ENCODE data around the gene SLAMF7. TPM values are rescaled to one million over a fixed set of nuclear protein-coding genes. Genes with fewer than 3 reads are reported as not detected.

The SLAMF7 gene
- total RNA-seq, 1 experiment from 2014 or later: 3.6 TPM

DNA sequence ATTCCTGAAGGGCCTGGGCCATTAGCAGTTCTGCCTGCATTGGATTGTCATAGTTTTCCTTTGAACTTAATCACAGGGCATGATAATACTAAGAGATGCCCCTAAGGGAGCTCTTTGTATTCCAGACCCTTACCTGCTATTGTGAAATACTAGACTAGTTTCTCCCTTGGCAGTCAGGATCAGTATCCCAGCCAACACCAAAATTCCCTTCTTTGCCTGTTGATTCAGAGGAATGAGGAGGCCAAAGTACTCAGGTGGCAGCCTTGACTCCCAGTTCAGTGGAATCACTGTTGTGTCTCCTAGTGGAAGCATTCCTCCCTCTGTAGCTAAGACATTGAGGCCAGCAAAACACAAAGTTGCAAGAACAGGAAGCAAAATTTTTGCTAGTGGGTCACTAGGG is 20.7 kb downstream of the SLAMF7 start:
- ChIA-PET POLR2A (ENCODE audit: unreplicated experiment) (no interaction called here), CTCF (no interaction called here)
- no peak overlapping the region for H3K4me2 ChIP-seq
- no peaks in the 10 kb centered on the region for H3K27me3 ChIP-seq (ENCODE audit: insufficient read depth, low read depth)
- no peaks in the 10 kb centered on the region for H4K20me1 ChIP-seq (ENCODE audit: insufficient read depth)
- H3K9me2 ChIP-seq (ENCODE audit: insufficient read depth): no peaks in the 10 kb centered on the region
- H3F3A ChIP-seq (ENCODE audit: insufficient read depth, low read depth): no peaks in the 10 kb centered on the region
- DNase-seq: no peak
- TF ChIP-seq, protein P1, sequence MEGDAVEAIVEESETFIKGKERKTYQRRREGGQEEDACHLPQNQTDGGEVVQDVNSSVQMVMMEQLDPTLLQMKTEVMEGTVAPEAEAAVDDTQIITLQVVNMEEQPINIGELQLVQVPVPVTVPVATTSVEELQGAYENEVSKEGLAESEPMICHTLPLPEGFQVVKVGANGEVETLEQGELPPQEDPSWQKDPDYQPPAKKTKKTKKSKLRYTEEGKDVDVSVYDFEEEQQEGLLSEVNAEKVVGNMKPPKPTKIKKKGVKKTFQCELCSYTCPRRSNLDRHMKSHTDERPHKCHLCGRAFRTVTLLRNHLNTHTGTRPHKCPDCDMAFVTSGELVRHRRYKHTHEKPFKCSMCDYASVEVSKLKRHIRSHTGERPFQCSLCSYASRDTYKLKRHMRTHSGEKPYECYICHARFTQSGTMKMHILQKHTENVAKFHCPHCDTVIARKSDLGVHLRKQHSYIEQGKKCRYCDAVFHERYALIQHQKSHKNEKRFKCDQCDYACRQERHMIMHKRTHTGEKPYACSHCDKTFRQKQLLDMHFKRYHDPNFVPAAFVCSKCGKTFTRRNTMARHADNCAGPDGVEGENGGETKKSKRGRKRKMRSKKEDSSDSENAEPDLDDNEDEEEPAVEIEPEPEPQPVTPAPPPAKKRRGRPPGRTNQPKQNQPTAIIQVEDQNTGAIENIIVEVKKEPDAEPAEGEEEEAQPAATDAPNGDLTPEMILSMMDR (conservative IDR thresholded peaks at IDR 0.05): no peak
- TF ChIP-seq EZH2 (IDR thresholded peaks at IDR 0.05; ENCODE audit: low read depth): no peak
- H3K36me3 ChIP-seq (ENCODE audit: low read depth): no peaks in the 10 kb centered on the region
- no peak overlapping the region for H2AFZ ChIP-seq
- H3K4me3 ChIP-seq: no peak overlapping the region
- intact Hi-C loops (cut with micrococcal nuclease; ENCODE audit: unreplicated experiment): no loop called here
- H3K79me2 ChIP-seq (ENCODE audit: low read depth): no peaks in the 10 kb centered on the region
- no peaks in the 10 kb centered on the region for H3K9me3 ChIP-seq (ENCODE audit: insufficient read depth, low read depth)
- no TSS peak for BruUV-seq (replicated peaks)
- no peaks in the 10 kb centered on the region for H3K4me1 ChIP-seq (replicated peaks; ENCODE audit: insufficient read depth)
- no peak overlapping the region for H3K27ac ChIP-seq

DNA sequence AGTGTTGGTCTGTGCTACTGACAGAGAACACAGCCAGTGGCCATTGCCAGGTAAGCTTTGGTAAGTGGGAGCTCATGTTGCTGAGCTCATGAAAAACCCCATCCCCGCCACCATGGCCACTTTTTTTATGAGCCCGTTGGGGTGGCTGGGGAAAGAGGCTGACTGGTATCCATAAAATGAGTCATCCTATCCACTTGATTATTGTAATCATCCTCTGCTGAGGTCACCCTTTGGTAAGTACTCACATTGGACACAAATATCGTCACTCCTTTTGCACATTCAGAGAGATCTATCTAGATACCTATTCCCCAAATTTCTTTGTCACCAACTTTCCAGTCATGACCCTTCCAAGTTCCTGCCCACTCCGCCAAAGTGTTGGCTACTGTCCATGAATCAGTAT is 22.0 kb downstream of the SLAMF7 start:
- Histone ChIP-seq H3K9me2 (ENCODE audit: insufficient read depth) (no peaks in the 10 kb centered on the region), H3K4me1 (replicated peaks; ENCODE audit: insufficient read depth) (no peaks in the 10 kb centered on the region), H3K27me3 (ENCODE audit: insufficient read depth, low read depth) (no peaks in the 10 kb centered on the region), H3K79me2 (ENCODE audit: low read depth) (no peaks in the 10 kb centered on the region), H3F3A (ENCODE audit: insufficient read depth, low read depth) (no peaks in the 10 kb centered on the region), H3K4me2 (no peak overlapping the region), H2AFZ (no peak overlapping the region), H3K9me3 (ENCODE audit: insufficient read depth, low read depth) (no peaks in the 10 kb centered on the region), H3K27ac (no peak overlapping the region), H4K20me1 (ENCODE audit: insufficient read depth) (no peaks in the 10 kb centered on the region), H3K36me3 (ENCODE audit: low read depth) (no peaks in the 10 kb centered on the region), H3K4me3 (no peak overlapping the region)
- ChIA-PET CTCF (no interaction called here), POLR2A (ENCODE audit: unreplicated experiment) (no interaction called here)
- BruUV-seq (replicated peaks): no TSS peak
- TF ChIP-seq EZH2 (IDR thresholded peaks at IDR 0.05; ENCODE audit: low read depth): no peak
- TF ChIP-seq, protein P1 (conservative IDR thresholded peaks at IDR 0.05): no peak
- intact Hi-C loops (cut with micrococcal nuclease; ENCODE audit: unreplicated experiment): no loop called here
- no peak for DNase-seq

DNA sequence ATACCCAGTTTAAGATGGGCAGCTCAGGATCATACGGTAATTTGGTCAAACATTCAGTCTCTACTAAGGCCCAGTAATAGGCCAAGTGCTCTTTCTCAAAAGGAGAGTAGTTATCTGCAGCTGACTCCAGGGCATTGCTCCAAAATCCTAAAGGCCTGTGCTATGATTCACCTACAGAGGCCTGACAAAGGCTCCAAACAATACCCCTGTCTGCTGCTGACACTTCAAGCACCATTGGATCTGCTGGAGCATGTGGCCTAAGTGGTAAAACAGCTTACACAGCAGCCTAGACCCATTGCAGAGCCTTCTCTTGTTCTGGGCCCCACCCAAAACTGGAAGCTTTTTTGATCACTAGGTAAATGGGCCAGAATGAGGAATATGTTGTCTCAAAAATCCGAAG is 22.8 kb downstream of the SLAMF7 start:
- H3K27ac ChIP-seq: no peak overlapping the region
- CTCF ChIA-PET: no interaction called here
- no peaks in the 10 kb centered on the region for H3K4me1 ChIP-seq (replicated peaks; ENCODE audit: insufficient read depth)
- H3K79me2 ChIP-seq (ENCODE audit: low read depth): no peaks in the 10 kb centered on the region
- H4K20me1 ChIP-seq (ENCODE audit: insufficient read depth): no peaks in the 10 kb centered on the region
- TF ChIP-seq, protein P1 (conservative IDR thresholded peaks at IDR 0.05): no peak
- TF ChIP-seq EZH2 (IDR thresholded peaks at IDR 0.05; ENCODE audit: low read depth): no peak
- H3K4me3 ChIP-seq: no peak overlapping the region
- H3K4me2 ChIP-seq: no peak overlapping the region
- no peak overlapping the region for H2AFZ ChIP-seq
- no TSS peak for BruUV-seq (replicated peaks)
- intact Hi-C loops (cut with micrococcal nuclease; ENCODE audit: unreplicated experiment): no loop called here
- H3F3A ChIP-seq (ENCODE audit: insufficient read depth, low read depth): no peaks in the 10 kb centered on the region
- H3K36me3 ChIP-seq (ENCODE audit: low read depth): no peaks in the 10 kb centered on the region
- H3K9me2 ChIP-seq (ENCODE audit: insufficient read depth): no peaks in the 10 kb centered on the region
- no peaks in the 10 kb centered on the region for H3K27me3 ChIP-seq (ENCODE audit: insufficient read depth, low read depth)
- H3K9me3 ChIP-seq (ENCODE audit: insufficient read depth, low read depth): no peaks in the 10 kb centered on the region
- POLR2A ChIA-PET (ENCODE audit: unreplicated experiment): no interaction called here
- no peak for DNase-seq

Measured in PC-9 (cell line).